Measurements from ENCODE around the gene ZNF479. TPM values are rescaled to one million over a fixed set of nuclear protein-coding genes. Genes with fewer than 3 reads are reported as not detected.
"Not testable (repeated sequence)": the region's sequence is repeated elsewhere in the genome, so short reads cannot be mapped to it uniquely, and the experiment has no call there.

The ZNF479 gene
- total RNA-seq = not detected

- DNase-seq; CTCF ChIA-PET; H3K4me3 Mint-ChIP-seq; intact Hi-C loops (cut with micrococcal nuclease); H3K36me3 Mint-ChIP-seq (ENCODE audit: low read depth); H3K27me3 Mint-ChIP-seq (ENCODE audit: low read depth); H3K4me1 Mint-ChIP-seq (ENCODE audit: low read depth); H3K27ac Mint-ChIP-seq: not testable (repeated sequence)
- peaks cover 38% of the 10 kb centered on the region for H3K9me3 Mint-ChIP-seq
These were observed at the start of gene ZNF479 for GRCh38 chr7:57132336-57132735. ZNF479 (minus strand) TSS chr7:57132436; CDS start chr7:57132324, 112 bp downstream.

- Mint-ChIP-seq H3K27me3 (ENCODE audit: low read depth) (no peaks in the 10 kb centered on the region), H3K9me3 (peaks cover 13% of the 10 kb centered on the region), H3K27ac (no peak overlapping the region), H3K4me3 (no peak overlapping the region), H3K36me3 (ENCODE audit: low read depth) (peaks cover 6% of the 10 kb centered on the region), H3K4me1 (ENCODE audit: low read depth) (no peaks in the 10 kb centered on the region)
- CTCF ChIA-PET = no interaction called here
- DNase-seq = no peak
- intact Hi-C loops (cut with micrococcal nuclease) = no loop called here
These were observed 49.8 kb upstream of the ZNF479 start for GRCh38 chr7:57182031-57182430.

GRCh38 chr7:57181281-57181680 lies 49.0 kb upstream of the ZNF479 start:
- intact Hi-C loops (cut with micrococcal nuclease) = no loop called here
- no peak for DNase-seq
- no peak overlapping the region for H3K4me3 Mint-ChIP-seq
- no peaks in the 10 kb centered on the region for H3K27me3 Mint-ChIP-seq (ENCODE audit: low read depth)
- peaks cover 9% of the 10 kb centered on the region for H3K9me3 Mint-ChIP-seq
- no peak overlapping the region for H3K27ac Mint-ChIP-seq
- H3K36me3 Mint-ChIP-seq (ENCODE audit: low read depth) = peaks cover 6% of the 10 kb centered on the region
- CTCF ChIA-PET = no interaction called here
- no peaks in the 10 kb centered on the region for H3K4me1 Mint-ChIP-seq (ENCODE audit: low read depth)

GRCh38 chr7:57179776-57180415 lies 47.7 kb upstream of the ZNF479 start:
- H3K27ac Mint-ChIP-seq = no peak overlapping the region
- no peaks in the 10 kb centered on the region for H3K4me1 Mint-ChIP-seq (ENCODE audit: low read depth)
- H3K36me3 Mint-ChIP-seq (ENCODE audit: low read depth) = peaks cover 6% of the 10 kb centered on the region
- peaks cover 11% of the 10 kb centered on the region for H3K9me3 Mint-ChIP-seq
- no peak for DNase-seq
- intact Hi-C loops (cut with micrococcal nuclease) = no loop called here
- CTCF ChIA-PET = no interaction called here
- no peak overlapping the region for H3K4me3 Mint-ChIP-seq
- H3K27me3 Mint-ChIP-seq (ENCODE audit: low read depth) = no peaks in the 10 kb centered on the region

GRCh38 chr7:57178768-57179139 lies 46.5 kb upstream of the ZNF479 start:
- peaks cover 11% of the 10 kb centered on the region for H3K9me3 Mint-ChIP-seq
- H3K4me3 Mint-ChIP-seq = no peak overlapping the region
- CTCF ChIA-PET = no interaction called here
- no peak for DNase-seq
- no peak overlapping the region for H3K27ac Mint-ChIP-seq
- H3K36me3 Mint-ChIP-seq (ENCODE audit: low read depth) = peaks cover 6% of the 10 kb centered on the region
- intact Hi-C loops (cut with micrococcal nuclease) = no loop called here
- H3K4me1 Mint-ChIP-seq (ENCODE audit: low read depth) = no peaks in the 10 kb centered on the region
- no peaks in the 10 kb centered on the region for H3K27me3 Mint-ChIP-seq (ENCODE audit: low read depth)

GRCh38 chr7:57177856-57178767 lies 45.9 kb upstream of the ZNF479 start:
- Mint-ChIP-seq H3K27ac (no peak overlapping the region), H3K4me3 (no peak overlapping the region), H3K27me3 (ENCODE audit: low read depth) (no peaks in the 10 kb centered on the region), H3K4me1 (ENCODE audit: low read depth) (no peaks in the 10 kb centered on the region), H3K9me3 (peaks cover 11% of the 10 kb centered on the region), H3K36me3 (ENCODE audit: low read depth) (peaks cover 6% of the 10 kb centered on the region)
- CTCF ChIA-PET = no interaction called here
- intact Hi-C loops (cut with micrococcal nuclease) = no loop called here
- DNase-seq = no peak

- CTCF ChIA-PET = no interaction called here
- H3K9me3 Mint-ChIP-seq = peaks cover 11% of the 10 kb centered on the region
- intact Hi-C loops (cut with micrococcal nuclease) = no loop called here
- H3K27ac Mint-ChIP-seq = no peak overlapping the region
- H3K36me3 Mint-ChIP-seq (ENCODE audit: low read depth) = peaks cover 6% of the 10 kb centered on the region
- H3K4me3 Mint-ChIP-seq = no peak overlapping the region
- H3K4me1 Mint-ChIP-seq (ENCODE audit: low read depth) = no peaks in the 10 kb centered on the region
- no peaks in the 10 kb centered on the region for H3K27me3 Mint-ChIP-seq (ENCODE audit: low read depth)
- no peak for DNase-seq
These were observed 44.8 kb upstream of the ZNF479 start for GRCh38 chr7:57176928-57177635.

- CTCF ChIA-PET = no interaction called here
- Mint-ChIP-seq H3K9me3 (peaks cover 33% of the 10 kb centered on the region), H3K36me3 (ENCODE audit: low read depth) (peaks cover 11% of the 10 kb centered on the region), H3K4me1 (ENCODE audit: low read depth) (no peaks in the 10 kb centered on the region), H3K27ac (no peak overlapping the region), H3K27me3 (ENCODE audit: low read depth) (no peaks in the 10 kb centered on the region), H3K4me3 (no peak overlapping the region)
- no peak for DNase-seq
- intact Hi-C loops (cut with micrococcal nuclease) = no loop called here
These were observed 33.2 kb upstream of the ZNF479 start for GRCh38 chr7:57165285-57165899.

- H3K27me3 Mint-ChIP-seq (ENCODE audit: low read depth); H3K4me1 Mint-ChIP-seq (ENCODE audit: low read depth); CTCF ChIA-PET; intact Hi-C loops (cut with micrococcal nuclease); H3K27ac Mint-ChIP-seq; DNase-seq; H3K4me3 Mint-ChIP-seq; H3K36me3 Mint-ChIP-seq (ENCODE audit: low read depth): not testable (repeated sequence)
- peaks cover 23% of the 10 kb centered on the region for H3K9me3 Mint-ChIP-seq
These were observed 12.0 kb downstream of the ZNF479 start for GRCh38 chr7:57120123-57120784.

All from activated naive CD4-positive, alpha-beta T cell treated with anti-CD3 and anti-CD28 coated beads for 36 hours (primary cell).